GM21381 (cell line): ENCODE results near the gene TYW1.
"Not testable (repeated sequence)": the region's sequence is repeated elsewhere in the genome, so short reads cannot be mapped to it uniquely, and the experiment has no call there.

Source experiments
- ATAC-seq: cut with Tn5 transposase; IDR thresholded peaks from one replicate; pipeline ENCODE4 v1.9.1; 2021; ENCODE audit warnings: mild to moderate bottlenecking, moderate library complexity; ENCODE audit not compliant: unreplicated experiment

TYW1 gene

GRCh38 chr7:67229018-67229417 is 232.4 kb downstream of the TYW1 start:
- not testable (repeated sequence) for ATAC-seq

DNA sequence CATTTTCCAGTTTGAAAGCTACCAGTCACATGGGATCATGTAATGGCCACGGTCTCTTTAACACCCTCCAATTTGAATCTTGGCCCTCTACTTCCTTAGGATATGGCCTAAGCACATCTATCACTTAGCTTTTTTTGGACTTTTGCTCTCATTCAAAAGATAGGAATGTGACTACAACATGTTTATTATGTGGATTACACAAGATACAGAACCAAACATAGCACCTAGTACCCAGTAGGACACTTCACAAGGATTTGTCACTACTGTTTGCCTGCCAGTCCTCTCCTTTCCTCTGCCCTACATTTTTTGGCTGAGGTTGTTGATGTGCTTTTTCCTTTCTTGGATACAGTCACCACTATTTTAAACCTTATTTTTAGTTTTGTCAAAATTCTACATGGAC is 233.4 kb downstream of the TYW1 start:
- ATAC-seq, result not testable (repeated sequence)

DNA sequence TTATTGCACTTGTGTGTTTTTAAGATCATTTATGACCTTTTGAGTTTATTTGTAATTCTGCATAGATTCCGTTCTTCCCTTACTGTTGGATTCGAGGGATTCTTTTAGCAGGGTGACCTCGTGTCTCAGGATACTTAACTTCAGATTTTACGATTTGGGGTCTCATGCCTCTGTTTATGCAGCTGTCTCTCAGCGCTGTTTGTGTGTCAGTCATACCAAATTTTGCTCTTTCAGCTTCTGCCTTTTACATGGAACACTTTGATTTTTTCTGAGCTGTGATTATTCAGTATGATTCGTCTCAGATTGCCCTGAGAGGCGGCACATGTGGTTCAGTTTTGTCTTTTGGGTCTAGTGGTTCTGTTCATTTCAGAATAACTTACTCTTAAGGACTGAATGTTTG is 236.9 kb downstream of the TYW1 start:
- ATAC-seq, result not testable (repeated sequence)

DNA sequence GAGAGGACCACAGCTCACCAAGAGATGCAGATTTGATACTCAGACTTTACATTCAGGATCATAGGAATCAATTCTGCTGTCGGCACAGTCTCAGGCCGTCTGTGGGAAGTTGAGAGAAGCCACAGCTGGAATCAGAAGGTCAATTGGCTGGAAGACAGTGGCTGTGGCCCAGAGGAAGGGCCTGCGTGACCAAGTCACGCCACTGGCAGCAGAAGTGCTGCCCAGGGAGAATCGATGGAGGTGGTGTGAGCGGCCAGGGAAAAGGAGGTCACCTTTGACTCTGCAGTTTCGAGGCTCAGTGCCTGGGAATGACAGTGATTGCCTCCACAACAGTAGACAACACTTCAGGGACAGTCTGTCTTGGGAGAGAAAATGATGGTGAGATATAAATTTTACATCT is 239.6 kb downstream of the TYW1 start:
- not testable (repeated sequence) for ATAC-seq

DNA sequence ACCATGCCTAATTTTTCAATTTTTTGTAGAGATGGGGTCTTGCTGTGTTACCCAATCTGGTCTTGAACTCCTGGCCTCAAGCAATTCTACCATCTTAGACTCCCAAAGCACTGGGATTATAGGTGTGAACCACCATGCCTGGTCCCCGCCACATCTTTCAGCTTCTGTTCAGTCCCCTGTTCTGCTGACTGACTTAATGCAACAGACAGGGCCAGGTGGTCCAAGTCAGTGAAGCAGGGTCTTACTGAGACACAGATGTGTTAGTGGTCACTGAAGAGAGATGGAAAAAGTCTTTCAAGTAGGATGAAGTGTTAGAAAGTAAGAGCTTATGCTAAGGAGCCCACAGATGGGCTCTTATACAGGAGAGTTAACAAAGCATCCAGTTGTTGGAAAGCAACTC is 246.2 kb downstream of the TYW1 start:
- not testable (repeated sequence) for ATAC-seq

DNA sequence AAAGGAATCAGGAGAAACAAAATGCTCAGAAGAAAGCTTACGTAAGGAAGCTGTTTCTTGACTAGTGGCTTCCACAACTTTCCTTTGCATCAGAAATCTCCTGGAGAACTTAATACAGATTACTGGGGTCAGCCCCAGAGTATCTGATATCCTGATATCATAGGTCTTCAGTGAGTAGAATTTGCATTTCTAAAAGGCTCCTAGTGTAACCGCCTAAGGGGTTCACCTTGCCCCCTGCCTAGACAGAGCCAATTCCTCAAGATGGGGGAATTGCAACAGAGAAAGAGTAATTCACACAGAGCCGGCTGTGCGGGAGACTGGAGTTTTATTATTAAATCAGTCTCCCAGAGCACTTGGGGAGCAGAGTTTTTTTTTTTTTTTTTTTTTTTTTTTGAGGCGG is 251.7 kb downstream of the TYW1 start:
- not testable (repeated sequence) for ATAC-seq

DNA sequence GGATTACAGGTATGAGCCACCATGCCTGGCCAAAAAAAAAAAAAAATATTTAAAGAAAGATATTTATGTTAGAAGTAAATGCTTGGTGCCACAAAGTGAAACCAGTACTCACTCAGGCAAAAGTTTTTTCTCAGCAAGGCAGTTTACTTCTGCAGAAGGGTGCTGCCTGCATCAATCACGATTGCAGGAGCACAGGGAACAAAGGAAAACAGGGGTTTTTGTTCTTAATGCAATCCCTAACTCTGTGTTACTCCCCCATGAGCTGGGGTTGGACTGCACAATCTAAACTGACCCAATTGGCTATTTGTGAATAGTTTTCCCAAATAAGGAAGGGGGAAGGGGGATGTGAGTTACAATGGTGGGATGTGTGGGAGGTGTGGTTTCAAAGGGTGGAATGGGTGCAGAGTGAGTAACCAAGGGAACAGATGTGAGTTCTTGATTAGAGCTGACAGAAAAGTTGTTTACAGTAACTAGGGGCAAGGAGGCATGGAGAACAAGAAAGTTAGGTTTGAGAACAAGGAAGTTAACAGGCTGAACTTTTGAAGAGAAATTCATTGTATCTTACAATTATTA is 255.4 kb downstream of the TYW1 start:
- ATAC-seq, result no peak

GRCh38 chr7:67255076-67255475 is 258.4 kb downstream of the TYW1 start:
- ATAC-seq, result not testable (repeated sequence)

- not testable (repeated sequence) for ATAC-seq
These were observed 261.1 kb downstream of the TYW1 start for GRCh38 chr7:67257779-67258178.

DNA sequence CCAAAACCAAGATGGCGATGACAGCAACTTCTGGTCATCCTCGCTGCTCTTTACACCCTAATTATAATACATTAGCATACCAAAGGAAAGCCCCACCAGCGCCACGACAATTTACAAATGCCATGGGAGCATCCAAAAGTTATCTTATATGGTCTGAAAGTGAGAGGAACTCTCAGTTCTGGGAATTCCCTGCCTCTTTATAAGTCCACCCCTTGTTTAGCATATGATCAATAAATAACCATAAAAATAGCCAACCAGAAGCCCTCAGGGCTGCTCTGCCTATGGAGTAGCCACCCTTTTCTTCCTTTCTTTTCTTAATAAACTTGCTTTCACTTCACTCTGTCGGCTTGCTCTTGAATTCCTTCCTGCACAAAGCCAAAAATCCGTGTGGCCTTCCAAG is 262.7 kb downstream of the TYW1 start:
- ATAC-seq, result not testable (repeated sequence)

DNA sequence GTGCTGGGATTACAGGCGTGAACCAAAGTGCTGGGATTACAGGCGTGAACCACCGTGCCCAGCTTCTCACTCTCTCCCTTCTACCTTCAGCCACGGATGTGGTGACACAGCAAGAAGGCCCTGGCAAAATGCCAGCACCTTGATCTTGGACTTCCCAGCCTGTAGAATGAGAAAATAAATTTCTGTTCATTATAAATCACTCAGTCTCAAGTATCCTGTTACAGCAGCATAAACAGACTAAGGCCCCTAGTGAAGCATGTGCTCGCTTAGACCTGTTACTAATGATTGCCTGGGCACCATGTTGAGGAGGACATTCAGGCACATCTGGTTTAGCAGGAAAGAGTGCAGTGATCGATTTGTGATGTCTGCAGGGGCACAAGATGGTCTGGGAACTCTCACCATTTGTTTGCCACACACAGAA is 263.5 kb downstream of the TYW1 start:
- ATAC-seq, result not testable (repeated sequence)

- not testable (repeated sequence) for ATAC-seq
These were observed 267.4 kb downstream of the TYW1 start for GRCh38 chr7:67264000-67264399.

- ATAC-seq, result not testable (repeated sequence)
These were observed 269.4 kb downstream of the TYW1 start for GRCh38 chr7:67266070-67266469.

DNA sequence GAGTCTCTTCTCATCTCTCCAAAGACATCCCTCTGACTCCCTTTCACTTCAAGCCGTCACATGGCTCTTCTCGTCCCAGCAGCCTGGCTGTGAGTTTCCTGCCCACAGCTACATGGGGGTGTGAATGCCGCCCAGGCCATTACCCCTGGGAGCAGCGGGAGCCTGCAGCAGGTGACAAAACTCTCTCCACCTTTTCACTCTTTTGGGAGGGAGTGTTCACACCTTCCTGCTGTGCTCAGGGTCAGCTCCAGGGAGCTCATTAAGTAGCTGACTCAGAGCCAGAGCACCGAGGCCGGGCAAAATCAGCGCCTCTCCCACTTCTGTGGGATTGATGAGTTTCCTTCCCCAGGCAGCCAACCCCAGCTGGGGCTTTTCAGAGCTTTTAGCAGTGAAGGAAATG is 271.3 kb downstream of the TYW1 start:
- ATAC-seq, result no peak

- not testable (repeated sequence) for ATAC-seq
These were observed 273.3 kb downstream of the TYW1 start for GRCh38 chr7:67269916-67270315.
